HCT116 (cell line): ENCODE data around the gene ZNF382. TPM values are rescaled to one million over a fixed set of nuclear protein-coding genes. Genes with fewer than 3 reads are reported as not detected.

Source experiments
- ATAC-seq: fragments of 200-7000 bp; cut with Tn5 transposase; 2 replicates; pipeline ENCODE4 v1.9.1; 2020; ENCODE audit warnings: mild to moderate bottlenecking, moderate library complexity
- BruUV-seq: library from RNA; stranded (reverse); fragments of 400-500 nt; replicated peaks from 2 replicates; lab custom pipeline; 2021; lab: Mats Ljungman, UMichigan
- CTCF ChIA-PET: fragments of 300-600 bp; sonication (Branson Sonifier 250); formaldehyde crosslinking; loops from one replicate; lab custom pipeline; 2021; ENCODE audit warnings: antibody characterized with exemption; lab: Charles Lee
- POLR2A ChIA-PET: fragments of 300-600, 350-600 bp; sonication (Branson Sonifier 250); formaldehyde crosslinking; loops from one replicate; lab custom pipeline; 2021; ENCODE audit warnings: antibody characterized with exemption; lab: Charles Lee
- RAD21 ChIA-PET, 2 experiments: fragments of 300-600 bp; sonication (Branson Sonifier 250); formaldehyde crosslinking; loops; one replicate each; lab custom pipeline; 2023; ENCODE audit warnings: low total read pairs in 2 of 2; ENCODE audit not compliant: uncharacterized antibody in 2 of 2, unreplicated experiment in 2 of 2, low non-redundant PET in 1 of 2; lab: Charles Lee
- DNase-seq: peaks from one replicate; pipeline ENCODE4 v3.0.0-alpha.2; 2010; ENCODE audit warnings: low read depth, low spot score
- H2AFZ ChIP-seq: fragments of 200-600 bp; shearing (Covaris generic), sonication (generic); 2 replicates; pipeline ENCODE4 v1.6.1; 2017; ENCODE audit warnings: low read depth, mixed run types, mixed read lengths, antibody characterized with exemption, low read length; ENCODE audit not compliant: poor library complexity, severe bottlenecking
- H3K27ac ChIP-seq: 2 replicates; pipeline ENCODE4 v1.5.1; 2012; ENCODE audit warnings: low read depth, low read length
- H3K27me3 ChIP-seq: fragments of 200-600 bp; sonication (generic); 2 replicates; pipeline ENCODE4 v1.6.1; 2016; ENCODE audit warnings: mixed run types, low read length, mixed read lengths; ENCODE audit not compliant: insufficient read depth
- H3K36me3 ChIP-seq, 2 experiments: fragments of 200-500 bp in 1 of 2; fragments of 200-600 bp in 1 of 2; sonication (Bioruptor generic) in 1 of 2; sonication (generic) in 1 of 2; 2 replicates each; pipeline versions ENCODE4 v1.5.1 to v1.6.1; 2014 to 2016; ENCODE audit warnings: low read length in 2 of 2, inconsistent platforms in 1 of 2, mixed read lengths in 1 of 2, mixed run types in 1 of 2; ENCODE audit not compliant: insufficient read depth in 2 of 2, control insufficient read depth in 1 of 2
- H3K4me1 ChIP-seq, 2 experiments: fragments of 200-600 bp in 1 of 2; sonication (generic) in 1 of 2; 2 replicates each; pipeline versions ENCODE4 v1.5.1 to v1.6.1; 2012 to 2017; ENCODE audit warnings: low read length in 2 of 2, inconsistent platforms in 1 of 2, mild to moderate bottlenecking in 1 of 2, mixed read lengths in 1 of 2, mixed run types in 1 of 2, moderate library complexity in 1 of 2; ENCODE audit not compliant: insufficient read depth in 2 of 2, control insufficient read depth in 1 of 2
- H3K4me2 ChIP-seq: fragments of 200-600 bp; sonication (generic); 2 replicates; pipeline ENCODE4 v1.6.1; 2017; ENCODE audit warnings: mixed run types, low read length, mixed read lengths
- H3K4me3 ChIP-seq, 2 experiments: fragments of 200-600 bp in 1 of 2; sonication (generic) in 1 of 2; replicated peaks in 1 of 2; 2 replicates each; pipeline ENCODE4 v1.5.1; 2011 to 2016; ENCODE audit warnings: low read length in 2 of 2, control low read depth in 1 of 2, low read depth in 1 of 2, mild to moderate bottlenecking in 1 of 2, mixed read lengths in 1 of 2, mixed run types in 1 of 2
- H3K79me2 ChIP-seq: fragments of 200-600 bp; sonication (generic); 2 replicates; pipeline ENCODE4 v1.6.1; 2017; ENCODE audit warnings: mild to moderate bottlenecking, mixed run types, low read length, moderate library complexity, mixed read lengths; ENCODE audit not compliant: insufficient read depth
- H3K9ac ChIP-seq: fragments of 200-600 bp; sonication (generic); 2 replicates; pipeline ENCODE4 v1.6.1; 2016; ENCODE audit warnings: low read length, mixed read lengths
- H3K9me2 ChIP-seq: fragments of 200-600 bp; sonication (generic), shearing (Covaris generic); 2 replicates; pipeline ENCODE4 v1.6.1; 2017; ENCODE audit warnings: mixed run types, mild to moderate bottlenecking, moderate library complexity; ENCODE audit not compliant: insufficient read depth
- H3K9me3 ChIP-seq, 2 experiments: fragments of 200-500 bp in 1 of 2; fragments of 200-600 bp in 1 of 2; sonication (Bioruptor generic) in 1 of 2; sonication (generic) in 1 of 2; 2 replicates each; pipeline ENCODE4 v1.6.1; 2014 to 2017; ENCODE audit warnings: low read length in 2 of 2, mixed read lengths in 2 of 2, inconsistent platforms in 1 of 2, low read depth in 1 of 2, mild to moderate bottlenecking in 1 of 2, mixed run types in 1 of 2, moderate library complexity in 1 of 2; ENCODE audit not compliant: control insufficient read depth in 1 of 2, insufficient read depth in 1 of 2
- H4K20me1 ChIP-seq: fragments of 200-600 bp; sonication (generic), shearing (Covaris generic); 2 replicates; pipeline ENCODE4 v1.6.1; 2017; ENCODE audit warnings: mixed run types, mild to moderate bottlenecking, moderate library complexity; ENCODE audit not compliant: insufficient read depth
- CTCF ChIP-seq, 3 experiments: fragments of 200-600 bp in 1 of 3; sonication (generic) in 1 of 3; IDR thresholded peaks in 2 of 3; conservative IDR thresholded peaks in 1 of 3; 2 replicates each; pipeline ENCODE4 v1.5.1; 2012 to 2017; ENCODE audit warnings: low read depth in 2 of 3, low read length in 2 of 3, antibody characterized with exemption in 1 of 3, borderline replicate concordance in 1 of 3, control low read depth in 1 of 3, mild to moderate bottlenecking in 1 of 3, mixed read lengths in 1 of 3, mixed run types in 1 of 3, moderate library complexity in 1 of 3; ENCODE audit not compliant: insufficient read depth in 1 of 3
- EGR1 ChIP-seq: IDR thresholded peaks from 2 replicates; pipeline ENCODE4 v1.6.1; 2012; ENCODE audit warnings: low read depth
- EZH2phosphoT487 ChIP-seq: fragments of 200-600 bp; IDR thresholded peaks from 2 replicates; pipeline ENCODE4 v1.6.1; 2018; ENCODE audit warnings: antibody characterized with exemption, borderline replicate concordance
- JUND ChIP-seq: IDR thresholded peaks from 2 replicates; pipeline ENCODE4 v1.6.1; 2012
- MAX ChIP-seq: IDR thresholded peaks from 2 replicates; pipeline ENCODE4 v1.6.1; 2012
- REST ChIP-seq: IDR thresholded peaks from 2 replicates; pipeline ENCODE4 v1.6.1; 2012; ENCODE audit warnings: low read depth
- intact Hi-C: fragments of 100-400 bp; cut with micrococcal nuclease; formaldehyde crosslinking; loops from 2 replicates; pipeline ENCODE4 v1.10.0; 2022
- total RNA-seq: library from RNA; stranded (reverse); gene quantifications from one replicate; pipeline ENCODE4 v1.2.1, GENCODE V29; 2021; ENCODE audit not compliant: unreplicated experiment

ZNF382 gene
- total RNA-seq, 1 experiment from 2014 or later = not detected

GRCh38 chr19:36652958-36653357 lies 47.8 kb downstream of the ZNF382 start:
- Histone ChIP-seq H4K20me1 (no peaks in the 10 kb centered on the region), H3K4me3 (no peak overlapping the region), H3K4me1 (no peaks in the 10 kb centered on the region), H3K27ac (no peak overlapping the region), H3K27me3 (no peaks in the 10 kb centered on the region), H2AFZ (no peak overlapping the region), H3K9ac (no peak overlapping the region), H3K9me2 (no peaks in the 10 kb centered on the region), H3K9me3 (peaks cover 8 to 17% of the 10 kb centered on the region in 2 experiments; a peak in 2 of 4 replicates), H3K36me3 (no peaks in the 10 kb centered on the region), H3K4me2 (no peak overlapping the region), H3K79me2 (no peaks in the 10 kb centered on the region)
- CTCF ChIA-PET = no interaction called here
- DNase-seq = no peak
- POLR2A ChIA-PET = no interaction called here
- no peak for ATAC-seq
- TF ChIP-seq REST (no peak), JUND (no peak), EZH2phosphoT487 (no peak), CTCF (IDR thresholded peaks at IDR 0.05 in 2 of 3, conservative IDR thresholded peaks at IDR 0.05 in 1 of 3; ENCODE audit: borderline replicate concordance in 1 of 3, insufficient read depth in 1 of 3, low read depth in 2 of 3, low read length in 2 of 3) (no peak), EGR1 (no peak), MAX (no peak)
- RAD21 ChIA-PET = no interaction called here
- BruUV-seq = no TSS peak
- intact Hi-C loops = no loop called here
